ENCODE data around the gene VWA5A.

VWA5A gene, protein sequence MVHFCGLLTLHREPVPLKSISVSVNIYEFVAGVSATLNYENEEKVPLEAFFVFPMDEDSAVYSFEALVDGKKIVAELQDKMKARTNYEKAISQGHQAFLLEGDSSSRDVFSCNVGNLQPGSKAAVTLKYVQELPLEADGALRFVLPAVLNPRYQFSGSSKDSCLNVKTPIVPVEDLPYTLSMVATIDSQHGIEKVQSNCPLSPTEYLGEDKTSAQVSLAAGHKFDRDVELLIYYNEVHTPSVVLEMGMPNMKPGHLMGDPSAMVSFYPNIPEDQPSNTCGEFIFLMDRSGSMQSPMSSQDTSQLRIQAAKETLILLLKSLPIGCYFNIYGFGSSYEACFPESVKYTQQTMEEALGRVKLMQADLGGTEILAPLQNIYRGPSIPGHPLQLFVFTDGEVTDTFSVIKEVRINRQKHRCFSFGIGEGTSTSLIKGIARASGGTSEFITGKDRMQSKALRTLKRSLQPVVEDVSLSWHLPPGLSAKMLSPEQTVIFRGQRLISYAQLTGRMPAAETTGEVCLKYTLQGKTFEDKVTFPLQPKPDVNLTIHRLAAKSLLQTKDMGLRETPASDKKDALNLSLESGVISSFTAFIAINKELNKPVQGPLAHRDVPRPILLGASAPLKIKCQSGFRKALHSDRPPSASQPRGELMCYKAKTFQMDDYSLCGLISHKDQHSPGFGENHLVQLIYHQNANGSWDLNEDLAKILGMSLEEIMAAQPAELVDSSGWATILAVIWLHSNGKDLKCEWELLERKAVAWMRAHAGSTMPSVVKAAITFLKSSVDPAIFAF

DNA sequence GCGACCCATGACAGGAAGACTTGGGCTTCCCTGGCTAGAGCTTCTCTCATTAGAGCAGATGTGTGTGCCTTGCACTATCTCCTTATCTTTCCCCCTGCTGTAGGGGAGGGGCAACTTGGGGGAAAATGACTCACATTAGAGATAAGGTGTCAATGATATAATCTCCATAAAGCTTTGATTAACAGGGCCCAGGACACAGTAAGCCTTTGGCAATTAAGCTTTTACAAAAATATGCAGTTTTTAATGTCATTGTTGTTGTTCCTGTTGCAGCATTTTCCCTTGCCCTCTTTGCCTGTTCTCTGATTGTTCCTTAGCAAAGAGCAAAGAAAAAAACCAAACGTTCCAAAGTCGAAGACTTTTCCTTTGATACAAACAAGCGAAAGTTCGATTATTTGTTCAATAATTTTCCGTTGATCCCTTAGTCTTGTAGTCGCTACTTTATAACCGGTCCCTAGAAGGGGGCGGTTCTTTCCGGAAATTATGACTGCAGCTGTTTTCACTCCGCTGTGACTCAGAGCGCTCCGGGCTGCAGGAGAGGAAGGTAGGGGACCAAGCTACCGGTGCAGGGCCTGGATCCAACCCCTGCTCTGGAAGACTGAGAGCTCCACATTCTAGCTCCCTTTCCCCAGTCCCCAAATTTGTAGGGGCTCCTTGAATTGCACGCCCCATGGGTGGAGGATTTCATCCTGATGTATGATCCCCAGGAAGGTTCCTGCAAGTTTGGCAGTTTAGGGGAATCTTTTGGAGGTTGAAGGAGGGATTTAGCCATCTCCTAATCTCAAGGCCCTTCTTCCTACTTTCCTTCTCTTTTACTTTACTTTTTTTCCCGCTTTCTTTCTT lies at the start of gene VWA5A:
TSS of gene VWA5A (plus strand) at position 509 of the 840 bp plus-strand sequence. CDS start 2,062 bp downstream, outside the sequence.
- peak; percentile 52 for DNase-seq

DNA sequence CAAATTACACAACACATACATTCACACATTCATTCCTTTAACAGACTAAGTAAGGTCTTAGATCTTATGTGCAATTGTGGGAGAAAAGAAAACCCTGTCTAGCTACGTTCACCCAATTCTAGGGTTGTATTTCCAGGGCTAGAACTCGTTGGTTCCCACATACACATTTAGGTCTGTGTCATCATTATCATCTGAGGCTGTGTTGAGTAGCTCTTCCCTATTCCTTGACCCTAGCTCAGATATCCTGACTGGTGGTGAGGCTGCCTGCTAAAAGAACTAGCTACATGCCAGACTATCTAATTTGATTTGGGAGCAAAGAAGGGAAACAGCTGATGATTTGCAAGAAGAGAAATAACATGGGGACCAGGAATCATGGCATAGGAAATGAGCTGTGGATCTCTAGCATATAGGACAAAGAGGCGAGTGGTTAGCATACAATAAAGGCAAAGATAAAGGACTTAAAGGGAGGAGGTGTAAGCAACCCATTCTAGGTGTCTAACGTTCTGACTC lies 46.6 kb upstream of the VWA5A start:
- DNase-seq = no peak

DNA sequence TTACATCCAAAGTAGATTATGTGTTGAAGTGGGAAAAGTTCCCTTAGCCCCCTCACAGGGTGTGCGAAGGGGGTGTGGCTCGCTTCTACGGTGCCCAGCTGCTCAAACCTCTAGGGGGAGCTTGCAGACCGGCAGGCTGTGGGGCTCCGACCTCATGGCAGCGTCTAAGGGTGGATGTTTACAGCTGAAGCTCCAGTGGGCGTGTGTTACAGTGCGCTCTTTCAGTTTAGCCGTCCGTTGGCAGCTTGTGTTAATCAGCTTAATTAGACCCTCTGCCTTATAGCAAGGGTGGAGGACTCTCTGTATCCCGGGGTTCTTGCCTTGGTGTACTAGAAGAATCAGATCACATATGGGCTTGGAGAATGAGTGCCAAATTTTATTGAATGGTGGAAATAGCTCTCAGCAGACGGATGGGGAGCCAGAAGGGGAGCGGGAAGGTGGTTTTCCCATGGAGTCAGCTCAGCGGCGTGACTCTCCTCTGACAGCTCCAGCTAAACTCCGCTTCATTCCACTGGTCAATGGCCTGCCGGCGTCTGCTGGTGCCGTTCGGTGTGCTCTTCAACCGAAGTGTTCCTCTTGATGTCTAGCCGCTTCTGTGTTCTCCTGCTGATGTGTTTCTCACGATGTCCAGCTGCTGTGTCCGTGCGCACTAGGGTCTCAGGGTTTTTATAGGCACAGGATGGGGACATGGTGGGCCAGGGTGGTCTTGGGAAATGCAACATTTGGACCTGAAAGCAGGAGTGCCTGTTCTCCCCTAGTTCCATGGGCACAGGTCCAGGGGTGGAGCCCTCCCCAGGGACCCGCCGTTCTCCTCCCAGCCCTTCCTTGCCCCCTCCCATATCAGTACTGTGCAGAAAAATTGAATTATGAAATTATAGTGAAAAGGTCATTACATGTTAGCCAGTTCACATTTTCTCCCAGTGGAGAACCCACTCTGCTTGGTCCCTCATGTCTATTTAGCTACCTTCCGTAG lies 45.5 kb upstream of the VWA5A start:
- no peak for DNase-seq

DNA sequence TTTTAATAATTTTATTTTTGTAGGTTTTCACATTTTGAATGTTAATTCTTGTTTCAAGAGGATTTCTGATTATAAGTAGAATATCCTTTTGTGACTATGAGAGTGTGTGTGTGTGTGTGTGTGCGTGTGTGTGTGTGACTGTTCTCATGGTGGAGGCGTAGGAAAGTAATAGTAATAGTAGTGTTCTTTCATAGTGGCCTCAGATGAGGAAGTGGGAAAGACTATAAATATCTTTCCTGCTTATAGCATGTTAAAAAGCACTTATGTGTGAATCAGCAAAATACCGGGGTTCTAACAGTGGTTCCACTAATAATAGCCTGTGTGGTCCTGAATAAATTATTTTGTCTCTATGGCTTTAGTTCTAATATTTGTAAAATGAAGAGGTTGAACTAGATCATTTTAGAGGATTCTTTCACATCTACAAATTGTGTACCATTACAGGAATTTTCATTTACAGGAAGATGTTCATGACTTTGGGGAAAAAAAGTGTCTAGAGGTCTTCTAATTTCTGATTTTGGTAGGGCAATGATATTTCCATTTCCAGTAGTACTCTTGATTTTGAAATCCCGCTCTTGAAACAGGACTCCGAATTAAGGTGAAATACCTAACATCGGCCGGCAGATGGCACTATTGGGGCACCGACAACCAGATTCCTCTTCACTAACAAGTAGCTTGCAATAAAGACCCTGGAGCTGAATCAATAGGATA lies 44.2 kb upstream of the VWA5A start:
- DNase-seq = peak; percentile 14

DNA sequence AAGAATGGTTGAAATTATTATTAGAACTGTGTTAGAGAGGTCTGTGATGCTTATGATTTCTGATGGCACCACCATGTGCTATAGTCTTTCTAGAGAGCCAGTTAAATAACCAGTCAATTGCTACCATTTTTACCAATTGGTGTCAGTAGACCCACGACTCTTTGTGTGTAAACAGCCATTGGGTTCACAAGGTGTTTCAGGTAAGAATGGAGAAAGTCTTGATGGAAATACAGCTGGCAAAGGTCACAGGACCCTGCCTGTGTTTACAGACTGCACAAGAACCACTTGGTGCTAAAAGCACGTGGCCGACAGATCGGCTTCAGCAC lies 43.7 kb upstream of the VWA5A start:
- no peak for DNase-seq

DNA sequence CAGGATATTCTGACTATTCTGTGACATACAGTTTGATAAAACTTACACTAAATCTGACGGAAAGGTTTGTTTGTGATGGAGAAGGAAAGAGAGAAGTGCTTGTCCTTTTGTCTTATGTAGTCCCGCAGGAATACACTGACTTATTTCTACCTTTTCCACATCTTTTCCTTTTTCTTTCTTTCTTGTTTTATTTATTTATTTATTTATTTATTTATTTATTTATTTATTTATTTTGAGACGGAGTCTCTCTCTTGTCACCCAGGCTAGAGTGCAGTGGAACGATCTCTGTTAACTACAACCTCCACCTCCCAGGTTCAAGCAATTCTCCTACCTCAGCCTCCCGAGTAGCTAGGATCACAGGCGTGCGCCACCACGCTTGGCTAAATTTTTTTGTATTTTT lies 43.1 kb upstream of the VWA5A start:
- DNase-seq = no peak

DNA sequence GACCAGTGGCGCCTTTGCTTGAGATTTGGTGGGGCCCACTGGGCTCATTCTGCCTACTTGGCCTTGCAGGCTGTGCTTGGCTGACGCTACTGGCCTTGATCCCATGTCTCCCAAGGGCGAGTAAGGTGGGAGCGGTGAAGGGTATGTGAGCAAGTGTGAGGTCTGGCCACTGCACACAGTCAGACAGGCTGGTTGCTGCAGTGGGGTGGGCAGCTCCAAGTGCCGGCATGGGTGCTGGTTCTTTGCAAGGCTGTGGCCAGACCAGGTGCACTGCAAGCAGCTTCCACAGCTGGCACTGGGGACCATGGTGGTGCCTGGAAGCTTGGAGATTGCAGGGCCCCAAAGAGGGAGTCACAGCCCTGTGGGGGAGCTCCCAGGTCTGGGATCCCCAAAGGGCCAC lies 40.7 kb upstream of the VWA5A start:
- no peak for DNase-seq

DNA sequence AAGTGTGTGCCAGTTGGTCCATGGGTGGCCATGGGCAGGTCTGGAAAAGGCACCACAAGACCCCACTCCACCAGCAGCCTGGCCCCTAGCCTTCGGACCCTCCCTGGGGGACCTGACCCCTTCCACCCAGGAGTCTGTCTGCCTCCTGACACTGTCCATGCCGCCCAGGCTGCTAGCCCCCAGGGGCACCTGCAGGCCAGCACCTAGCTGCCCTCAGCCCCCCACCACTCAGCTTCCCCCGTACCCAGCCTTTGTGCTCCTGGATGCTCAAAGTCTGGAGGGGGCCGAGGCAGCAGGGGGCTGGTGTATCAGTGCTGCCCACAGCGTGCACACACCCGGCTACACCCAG lies 39.8 kb upstream of the VWA5A start:
- no peak for DNase-seq

DNA sequence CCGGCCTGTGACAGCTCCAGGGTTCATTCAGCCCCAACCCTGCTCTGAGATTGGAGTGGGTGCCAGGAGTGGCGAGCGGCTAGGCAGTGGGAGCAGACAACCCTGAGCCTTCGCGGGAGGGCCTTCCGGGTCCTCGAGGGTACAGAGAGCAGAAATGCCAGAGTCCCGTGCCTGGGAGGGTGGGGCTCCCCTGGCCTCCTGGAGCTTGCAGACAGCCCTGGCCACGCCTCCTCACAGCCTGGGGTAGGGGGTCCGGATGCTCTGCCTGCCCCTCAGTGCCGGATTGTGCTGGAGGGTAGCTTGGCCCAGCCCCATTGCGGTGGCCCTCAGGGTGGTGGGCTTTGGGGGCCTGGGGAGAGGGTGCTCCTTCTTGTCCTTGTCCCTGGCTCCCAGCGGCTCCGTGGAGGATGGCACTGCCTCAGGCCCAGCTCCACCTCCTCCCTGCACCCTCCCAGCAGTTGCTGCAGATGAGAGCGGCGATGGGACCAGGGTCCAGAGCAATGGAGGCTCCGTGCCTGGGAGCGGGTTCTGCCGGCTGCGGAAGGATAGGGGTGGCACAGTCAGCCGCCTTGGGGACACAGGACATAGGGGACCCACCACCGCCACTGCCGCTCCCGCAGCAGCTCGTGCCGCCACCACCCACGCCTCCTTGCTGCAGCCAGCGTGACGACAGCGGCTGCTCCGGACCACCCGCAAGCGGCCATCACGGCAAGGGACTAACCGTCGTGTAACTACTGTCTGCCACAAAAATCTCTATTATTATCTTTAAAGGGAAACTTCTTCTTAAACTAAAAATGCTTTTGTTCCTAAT lies 39.2 kb upstream of the VWA5A start:
- DNase-seq = no peak

DNA sequence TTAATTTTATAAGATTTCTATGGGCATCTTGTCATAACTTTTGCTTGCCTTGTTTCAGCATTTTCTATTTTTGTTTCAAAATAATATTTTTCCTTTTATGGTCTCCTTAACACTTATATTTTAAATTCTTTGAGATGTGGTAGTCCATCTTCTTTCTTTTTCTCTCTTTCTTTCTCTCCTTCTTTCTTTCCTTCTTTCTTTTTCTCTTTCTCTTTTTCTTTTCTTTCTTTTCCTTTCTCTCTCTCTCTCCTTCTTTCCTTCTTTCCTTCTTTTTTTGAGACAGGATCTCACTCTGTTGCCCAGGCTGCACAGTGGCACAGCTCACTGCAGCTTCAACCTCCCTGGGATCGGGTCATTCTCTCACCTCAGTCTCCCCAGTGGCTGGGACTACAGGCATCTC lies 38.0 kb upstream of the VWA5A start:
- no peak for DNase-seq

DNA sequence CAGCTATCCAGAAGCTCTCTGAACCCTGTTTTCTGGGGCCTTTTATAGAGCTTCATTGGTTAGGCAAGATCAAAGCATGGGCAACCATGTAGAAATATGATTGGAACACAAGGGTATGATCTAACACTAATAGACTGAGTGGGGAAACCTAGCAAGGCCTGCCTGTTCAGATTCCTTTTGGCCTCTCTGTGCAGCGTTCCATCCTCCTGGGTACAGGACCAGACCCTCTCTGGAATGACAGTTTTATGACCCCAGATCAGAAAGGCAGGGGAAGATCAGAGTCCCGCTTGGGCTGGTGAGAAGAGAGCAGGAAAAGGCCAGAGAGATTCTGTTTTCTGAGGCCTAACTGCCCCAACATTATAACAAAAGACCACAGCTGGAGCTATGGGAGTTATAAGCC lies 36.7 kb upstream of the VWA5A start:
- DNase-seq = no peak

DNA sequence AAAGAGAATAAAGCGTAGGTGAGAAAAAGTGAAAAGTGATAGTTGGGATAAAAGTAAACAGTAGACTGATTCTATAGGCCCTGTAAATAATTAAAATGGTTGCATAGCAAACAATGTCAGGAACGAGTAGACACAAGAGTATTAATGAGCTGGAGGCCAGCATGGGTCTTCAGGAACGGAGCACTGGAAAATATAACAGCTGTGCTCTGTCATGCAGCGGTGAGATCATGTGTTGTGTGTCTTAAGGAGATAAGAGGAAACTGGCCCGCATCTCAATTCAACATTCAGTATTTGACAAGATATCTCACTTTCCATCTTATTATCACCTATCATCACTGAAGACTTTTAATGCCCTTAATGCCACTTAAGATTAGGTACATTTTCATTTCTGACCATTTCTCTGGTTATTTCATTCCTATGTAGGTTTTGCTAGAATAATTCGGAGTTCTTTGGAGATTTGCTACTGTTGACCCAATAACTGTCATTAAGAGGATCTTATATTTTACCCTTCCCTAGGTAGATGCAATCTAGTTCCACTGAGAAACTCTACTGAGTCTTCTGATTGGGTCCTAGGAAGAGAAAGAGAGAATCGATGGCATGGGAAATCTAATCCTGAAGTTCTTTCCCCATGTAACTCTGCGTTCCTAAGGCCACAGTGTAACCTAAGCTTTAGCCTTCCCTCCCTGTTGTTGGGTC lies 35.5 kb upstream of the VWA5A start:
- DNase-seq = no peak

DNA sequence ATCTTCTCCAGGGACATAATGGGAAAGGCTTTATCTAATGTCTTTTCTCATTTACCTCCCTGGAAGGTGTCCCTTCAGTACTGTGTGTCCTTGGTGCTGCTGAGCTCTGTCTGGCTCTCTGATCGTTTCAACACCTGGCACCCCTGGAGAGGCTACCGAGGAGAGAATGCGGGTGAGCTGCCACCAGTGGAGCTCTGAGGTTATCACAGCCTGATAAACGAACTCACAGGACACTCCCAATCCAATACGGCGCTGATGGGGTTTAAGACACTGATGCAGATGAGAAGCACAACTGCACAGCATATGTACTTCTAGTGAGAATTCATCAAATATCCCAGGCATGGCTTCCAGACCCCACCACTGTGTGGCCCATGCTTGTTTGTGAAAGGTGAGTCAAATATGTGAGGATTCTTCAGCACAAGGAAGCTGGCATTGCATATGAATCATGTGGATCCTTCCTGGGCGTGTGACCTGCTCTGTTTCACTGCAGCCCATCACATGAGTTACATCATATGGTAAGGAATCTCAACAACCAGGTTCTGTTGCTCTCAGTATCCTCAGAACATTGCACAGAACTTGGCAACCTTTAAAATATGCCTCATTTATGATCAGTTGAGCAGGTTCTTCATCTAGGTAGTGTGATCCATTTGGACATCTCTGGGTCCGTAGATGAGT lies 34.8 kb upstream of the VWA5A start:
- no peak for DNase-seq

DNA sequence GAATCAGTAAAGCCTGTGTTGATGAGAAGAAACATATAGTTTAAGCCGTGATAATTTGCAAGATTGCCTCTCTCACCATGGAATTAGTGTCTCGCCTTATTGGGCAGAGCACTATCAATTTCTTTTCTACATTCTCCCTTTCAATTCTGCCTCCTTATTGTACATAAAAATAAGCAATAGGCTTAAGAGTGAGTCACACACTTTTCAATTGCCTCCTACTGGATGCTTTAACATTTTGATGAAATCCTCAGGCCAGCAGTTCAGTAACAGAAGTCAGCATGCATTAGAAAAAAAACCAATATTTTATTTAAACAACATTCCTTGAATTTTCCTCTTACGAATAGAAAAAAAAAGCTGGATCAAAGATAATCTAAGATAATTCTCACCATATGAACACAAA lies 33.8 kb upstream of the VWA5A start:
- DNase-seq = no peak

DNA sequence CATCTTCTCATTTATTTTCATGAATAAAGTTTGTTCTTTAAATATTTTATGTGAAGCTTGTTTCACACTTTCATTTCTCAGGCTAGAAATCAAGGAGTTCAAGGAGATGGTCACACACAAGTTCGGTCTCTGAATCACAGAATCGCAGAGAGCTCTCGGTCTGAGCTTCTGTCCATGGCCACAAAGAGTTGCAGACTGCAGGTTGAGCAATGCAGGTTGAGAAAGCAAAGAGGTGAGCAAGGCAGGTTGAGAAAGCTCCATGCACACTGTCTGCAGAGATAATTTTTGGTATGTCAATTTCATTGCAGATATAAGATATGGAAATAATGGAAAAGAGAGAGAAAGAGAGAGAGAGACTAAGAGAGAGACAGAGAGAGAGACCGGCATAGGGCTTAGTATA lies 32.9 kb upstream of the VWA5A start:
- no peak for DNase-seq

DNA sequence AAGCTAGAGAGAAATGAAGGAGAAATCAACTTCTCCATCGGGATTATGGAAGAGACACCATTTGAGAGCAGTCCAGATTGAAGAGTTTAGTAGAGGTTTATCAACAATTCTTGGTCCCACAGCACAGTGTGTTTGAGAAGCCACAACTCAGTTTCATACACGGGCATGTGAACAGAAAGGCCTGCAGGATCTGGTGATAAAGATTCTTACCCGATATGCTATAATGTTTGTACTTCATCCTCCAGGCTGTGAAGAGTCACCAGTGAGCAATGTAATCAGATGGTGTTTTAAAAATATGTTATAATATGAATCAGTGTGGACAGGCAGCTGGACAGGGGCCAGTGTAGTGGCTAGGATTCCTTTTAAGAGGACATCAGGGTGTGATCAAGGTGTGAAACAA lies 29.7 kb upstream of the VWA5A start:
- no peak for DNase-seq

DNA sequence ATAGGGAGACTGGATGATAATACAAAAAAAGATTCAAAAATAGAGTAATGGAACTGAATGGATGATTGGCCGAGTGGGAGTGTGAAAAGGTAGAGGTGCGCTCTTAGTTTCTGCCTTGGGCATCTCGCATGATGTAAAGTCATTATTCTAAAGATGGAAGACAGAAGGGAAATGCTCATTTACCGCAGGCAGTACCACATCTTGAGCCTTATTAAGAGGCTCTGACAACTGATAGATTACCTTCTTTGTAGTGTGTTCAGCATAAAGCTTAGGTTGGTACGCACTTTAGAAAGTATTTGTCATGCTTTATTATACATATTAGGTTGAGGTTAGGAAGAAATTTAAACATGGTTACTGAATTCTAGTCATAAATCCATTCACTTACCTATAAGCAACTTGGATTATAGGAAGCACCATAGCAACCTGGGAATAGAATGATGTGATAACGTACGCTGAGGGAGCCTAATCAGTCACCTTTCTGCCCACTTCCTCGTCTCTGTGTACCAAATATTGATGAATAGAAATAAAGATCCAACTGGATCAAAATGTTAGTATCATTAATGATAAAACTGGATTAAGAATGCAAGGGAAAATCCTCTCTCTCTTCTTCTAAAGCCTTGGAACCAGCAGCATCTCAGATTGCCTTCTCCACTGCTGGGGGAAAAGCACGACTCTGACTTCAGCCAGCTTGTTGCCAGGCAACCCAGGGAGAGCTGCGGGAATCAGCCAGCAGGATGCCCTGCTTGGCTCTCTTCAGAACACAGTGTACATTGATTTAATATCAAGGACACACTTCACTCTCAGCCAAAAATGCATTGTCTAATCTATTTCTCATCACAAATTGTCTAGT lies 29.0 kb upstream of the VWA5A start:
- no peak for DNase-seq

DNA sequence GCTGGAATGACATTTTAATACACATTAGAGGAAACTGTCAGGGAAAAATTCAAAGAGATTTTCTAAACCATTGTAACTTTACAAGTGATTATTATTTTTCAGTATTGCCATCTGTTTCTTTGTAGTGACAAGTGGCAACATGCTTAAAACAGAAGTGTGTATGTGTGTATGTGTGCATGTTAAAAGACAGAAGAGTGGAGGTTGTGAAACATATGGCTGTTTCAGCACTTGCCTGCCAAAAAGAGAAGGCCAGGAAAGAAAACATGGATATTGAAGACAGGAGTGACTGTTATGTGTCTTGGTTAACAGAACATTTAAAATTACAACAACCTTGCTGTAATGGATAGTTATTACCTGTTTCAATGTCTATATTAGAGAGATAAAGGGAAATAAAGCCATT lies 24.3 kb upstream of the VWA5A start:
- no peak for DNase-seq

Measured in activated effector memory CD4-positive, alpha-beta T cell treated with Interleukin-2 at 50 U/mL for 16 hours (primary cell).